Measurements from ENCODE around the gene TMEM30A.

TMEM30A gene

GRCh38 chr6:75211920-75212590, 72.5 kb downstream of the TMEM30A start:
- no peak for DNase-seq

DNA sequence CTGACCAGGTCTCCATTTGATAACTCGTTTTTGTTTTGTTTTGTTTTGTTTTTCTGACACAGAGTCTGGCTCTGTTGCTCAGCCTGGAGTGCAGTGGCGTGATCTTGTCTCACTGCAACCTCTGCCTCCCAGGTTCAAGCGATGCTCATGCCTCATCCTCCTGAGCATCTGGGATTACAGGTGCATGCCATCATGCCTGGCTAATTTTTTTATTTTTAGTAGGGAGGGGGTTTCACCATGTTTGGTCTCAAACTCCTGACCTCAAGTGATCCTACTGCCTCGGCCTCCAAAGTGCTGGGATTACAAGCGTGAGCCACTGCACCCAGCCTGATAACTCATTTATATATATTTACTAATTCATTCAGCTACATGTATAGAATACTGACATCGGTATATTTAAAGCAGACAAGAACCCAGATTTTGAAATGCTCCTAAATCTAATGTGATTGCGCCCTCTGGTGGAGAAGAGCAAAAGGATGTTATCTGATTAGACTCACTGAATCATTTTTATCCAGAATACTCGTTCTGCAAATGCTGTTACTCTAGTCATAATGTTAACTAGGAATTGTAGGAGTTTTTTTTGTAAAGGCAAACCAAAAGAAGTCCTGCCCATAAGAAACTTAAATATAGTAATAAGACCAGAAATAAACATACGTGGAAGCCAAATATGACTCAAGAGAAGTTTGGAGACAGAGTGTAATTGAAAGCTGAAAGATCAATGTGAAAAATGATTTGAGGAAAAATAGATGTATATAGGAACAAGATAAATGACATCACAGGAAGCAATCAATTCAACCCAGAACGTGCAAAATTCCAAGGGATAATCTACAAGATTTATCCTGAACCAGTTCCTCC, 73.5 kb downstream of the TMEM30A start:
- no peak for DNase-seq

DNA sequence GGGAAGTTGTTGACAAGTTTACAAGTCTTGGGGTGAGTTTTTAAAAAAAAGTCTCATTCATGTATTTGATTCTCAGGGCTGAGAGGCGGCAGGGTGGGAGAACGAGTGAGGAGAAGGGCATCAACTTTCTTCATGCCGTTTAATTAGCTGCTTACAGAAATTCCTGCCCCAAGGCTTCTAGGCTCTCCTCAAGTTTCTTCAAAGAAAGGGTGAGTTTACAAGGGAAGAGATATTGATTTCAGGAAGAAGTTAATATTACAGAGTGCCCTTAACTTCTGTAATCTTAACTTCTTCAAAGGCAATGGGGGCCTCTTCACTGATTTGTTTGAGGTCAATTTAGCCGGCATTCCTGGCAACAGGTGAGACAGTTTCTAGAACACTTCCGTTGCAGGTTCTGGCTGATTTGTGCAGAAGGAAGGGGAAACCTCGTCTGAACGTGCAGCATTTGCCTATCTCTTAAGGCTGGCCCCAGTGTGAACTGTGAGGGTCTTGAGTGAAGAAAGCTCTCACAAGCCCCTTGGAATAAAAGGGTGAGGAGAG, 75.3 kb downstream of the TMEM30A start:
- no peak for DNase-seq

- DNase-seq = no peak
Measured at GRCh38 chr6:75208298-75209183, 76.1 kb downstream of the TMEM30A start.

DNA sequence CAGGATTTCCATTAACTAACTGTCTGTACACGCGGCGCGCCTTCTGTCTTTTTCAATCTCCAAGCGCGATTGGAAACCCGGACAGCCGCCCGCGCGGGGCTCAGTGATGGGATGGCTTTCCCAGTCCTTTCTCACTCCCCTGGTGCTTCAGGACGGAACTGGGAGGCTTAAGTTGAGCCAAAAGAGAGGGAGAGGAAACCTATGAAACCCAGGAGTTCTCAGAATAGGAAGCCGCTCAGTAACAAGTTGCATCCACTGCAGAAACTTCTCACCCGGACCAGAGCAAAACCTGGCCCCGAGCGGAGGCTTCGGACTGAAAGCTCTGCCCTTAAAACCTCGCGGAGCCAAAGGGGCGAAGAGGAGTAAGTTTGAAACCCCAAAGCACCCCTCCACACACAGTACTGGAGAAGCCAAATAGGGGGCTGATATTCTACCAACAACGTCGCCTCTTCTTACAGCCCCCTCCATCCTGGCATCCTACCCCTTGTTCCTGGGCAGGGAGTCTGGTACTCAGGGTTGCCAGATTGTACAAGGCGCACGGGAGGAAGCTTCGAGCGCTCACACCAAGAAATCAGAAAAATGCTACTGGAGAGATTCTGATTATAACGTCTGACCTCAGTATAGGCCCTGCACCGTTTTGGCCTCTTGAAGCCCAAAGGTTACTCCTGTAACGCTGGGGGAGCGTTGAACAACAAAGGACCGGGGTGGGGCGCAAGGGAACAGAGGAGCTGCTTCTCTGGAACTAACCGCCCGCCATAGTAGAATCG, 77.8 kb downstream of the TMEM30A start:
- no peak for DNase-seq

DNA sequence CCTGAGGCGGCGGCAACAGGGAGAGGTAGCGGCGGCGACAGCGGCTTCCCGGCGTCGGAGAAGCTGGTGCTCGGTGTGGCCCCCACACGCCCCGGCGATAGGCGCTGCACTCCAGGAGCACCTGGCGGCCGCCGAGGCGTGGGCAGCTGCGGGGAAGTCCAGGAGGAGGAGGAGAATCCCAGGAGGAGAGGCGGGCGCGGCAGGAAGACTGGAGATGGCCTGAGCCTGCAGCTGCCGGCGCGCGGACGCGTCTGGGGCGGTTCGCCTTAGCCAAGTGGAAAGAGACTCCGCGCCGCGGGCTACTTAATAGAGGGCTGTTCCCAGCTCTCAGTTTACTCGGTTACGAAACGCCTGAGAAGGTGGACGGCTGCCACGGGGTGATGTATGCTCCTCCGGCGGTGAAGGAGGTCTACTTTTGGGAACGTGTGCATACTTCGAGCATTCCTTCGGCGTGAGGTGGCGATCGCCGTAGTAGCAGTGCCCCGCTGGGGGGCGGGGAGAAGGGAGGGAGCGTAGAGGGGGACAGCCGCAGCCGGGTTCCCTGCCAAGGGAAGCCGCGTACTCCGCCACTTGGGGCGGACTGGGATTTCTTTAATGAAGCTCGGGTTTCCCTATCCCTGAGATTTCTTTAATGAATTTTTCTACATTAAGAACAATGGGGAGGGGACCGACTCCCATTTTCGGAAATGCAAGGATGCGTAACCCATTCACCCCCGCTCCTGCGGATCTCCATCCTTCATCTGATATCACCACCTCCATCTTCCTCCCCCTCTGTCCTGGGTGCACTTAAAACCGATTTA, 78.6 kb downstream of the TMEM30A start, which contains the start of gene COL12A1:
Gene COL12A1 (minus strand): TSS at position 278 of the 800 bp plus-strand sequence. CDS start 3,261 bp downstream, outside the sequence.
- no peak for DNase-seq

GRCh38 chr6:75204959-75205775, 79.4 kb downstream of the TMEM30A start:
- no peak for DNase-seq

DNA sequence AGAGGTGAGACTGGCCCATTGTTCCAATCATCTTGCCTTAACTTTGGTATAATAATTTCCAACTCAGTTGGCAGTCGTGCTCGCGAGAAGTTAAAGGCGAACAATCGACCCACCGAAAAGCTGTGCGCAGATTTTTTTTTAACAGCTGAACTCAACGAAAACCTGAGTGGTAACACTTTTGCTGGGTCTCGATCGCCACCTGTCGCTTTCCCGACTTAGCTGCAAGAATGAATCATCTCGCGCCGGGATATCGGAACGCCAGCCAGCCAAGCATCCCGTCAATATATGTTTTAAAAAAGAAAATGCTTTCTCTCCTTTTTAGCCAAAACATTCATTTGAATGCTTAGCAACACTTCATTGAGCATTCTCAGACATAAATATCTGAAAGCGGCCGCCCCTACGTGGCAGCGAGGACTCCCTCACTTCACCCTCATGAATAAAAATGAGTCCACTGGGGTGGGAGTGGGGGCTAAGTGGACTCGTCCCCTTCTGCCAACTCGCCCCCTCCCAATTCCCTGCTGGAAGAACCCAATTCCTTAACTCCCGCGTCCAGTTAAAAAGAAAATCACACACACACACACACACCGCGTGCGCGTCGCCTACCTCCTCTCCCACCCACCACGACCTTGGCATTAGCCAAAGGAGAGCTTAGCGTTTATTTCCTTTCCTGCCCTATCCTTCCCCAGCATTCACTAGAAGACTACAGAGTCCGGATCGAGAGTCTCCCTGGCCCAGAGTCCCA, 80.2 kb downstream of the TMEM30A start:
- DNase-seq = no peak

GRCh38 chr6:75203721-75204120, 80.9 kb downstream of the TMEM30A start:
- DNase-seq = no peak

Data from cortex of kidney (tissue), 1 donor.